ENCODE results near the gene PLAC9.
"Not testable (repeated sequence)": the region's sequence is repeated elsewhere in the genome, so short reads cannot be mapped to it uniquely, and the experiment has no call there.

PLAC9 gene

GRCh38 chr10:80140251-80140650 is 7.7 kb downstream of the PLAC9 start:
- no peak for DNase-seq

- DNase-seq: no peak
These were observed 9.3 kb downstream of the PLAC9 start for GRCh38 chr10:80141696-80142460.

- no peak for DNase-seq
These were observed 11.7 kb downstream of the PLAC9 start for GRCh38 chr10:80144067-80144695.

GRCh38 chr10:80144696-80145131 is 12.2 kb downstream of the PLAC9 start:
- no peak for DNase-seq

- DNase-seq: not testable (repeated sequence)
These were observed 13.1 kb downstream of the PLAC9 start for GRCh38 chr10:80145406-80146308.

- no peak for DNase-seq
These were observed 14.4 kb downstream of the PLAC9 start for GRCh38 chr10:80146918-80147317.

- no peak for DNase-seq
These were observed 15.8 kb downstream of the PLAC9 start for GRCh38 chr10:80148166-80148805.

GRCh38 chr10:80149123-80149522 is 16.6 kb downstream of the PLAC9 start:
- DNase-seq: no peak

- DNase-seq: no peak
These were observed 17.6 kb downstream of the PLAC9 start for GRCh38 chr10:80150172-80150571.

- no peak for DNase-seq
These were observed 20.3 kb downstream of the PLAC9 start for GRCh38 chr10:80152820-80153219.

- no peak for DNase-seq
These were observed 20.9 kb downstream of the PLAC9 start for GRCh38 chr10:80153460-80153859.

- DNase-seq: no peak
These were observed 22.1 kb downstream of the PLAC9 start for GRCh38 chr10:80154626-80154977.

- peak; percentile 66 for DNase-seq
These were observed 22.6 kb downstream of the PLAC9 start for GRCh38 chr10:80154978-80155695.

GRCh38 chr10:80155696-80156215 is 23.2 kb downstream of the PLAC9 start:
- DNase-seq: no peak

GRCh38 chr10:80156216-80156615 is 23.7 kb downstream of the PLAC9 start:
- DNase-seq: no peak

GRCh38 chr10:80157561-80157960 is 25.0 kb downstream of the PLAC9 start:
- DNase-seq: no peak

- no peak for DNase-seq
These were observed 25.6 kb downstream of the PLAC9 start for GRCh38 chr10:80158126-80158525.

- peak; percentile 92 for DNase-seq
These were observed 26.1 kb downstream of the PLAC9 start for GRCh38 chr10:80158598-80159127.

GRCh38 chr10:80159166-80159873 is 26.8 kb downstream of the PLAC9 start:
- DNase-seq: no peak

- no peak for DNase-seq
These were observed 28.1 kb downstream of the PLAC9 start for GRCh38 chr10:80160361-80161320.
